Choroid plexus epithelial cell (primary cell): ENCODE results near the gene CEP85L.

Experiments used
- DNase-seq: peaks from one replicate; pipeline ENCODE4 v3.0.0-alpha.2; 2010; ENCODE audit warnings: low read depth
- H3K4me3 ChIP-seq: 2 replicates; pipeline ENCODE4 v1.5.1; 2011; ENCODE audit warnings: low read depth, mild to moderate bottlenecking, control low read depth, low read length, moderate library complexity
- CTCF ChIP-seq: conservative IDR thresholded peaks from 2 replicates; pipeline ENCODE4 v1.5.1; 2011; ENCODE audit warnings: low read depth, mild to moderate bottlenecking, control low read depth, inconsistent platforms, low read length, moderate library complexity

The CEP85L gene

DNA sequence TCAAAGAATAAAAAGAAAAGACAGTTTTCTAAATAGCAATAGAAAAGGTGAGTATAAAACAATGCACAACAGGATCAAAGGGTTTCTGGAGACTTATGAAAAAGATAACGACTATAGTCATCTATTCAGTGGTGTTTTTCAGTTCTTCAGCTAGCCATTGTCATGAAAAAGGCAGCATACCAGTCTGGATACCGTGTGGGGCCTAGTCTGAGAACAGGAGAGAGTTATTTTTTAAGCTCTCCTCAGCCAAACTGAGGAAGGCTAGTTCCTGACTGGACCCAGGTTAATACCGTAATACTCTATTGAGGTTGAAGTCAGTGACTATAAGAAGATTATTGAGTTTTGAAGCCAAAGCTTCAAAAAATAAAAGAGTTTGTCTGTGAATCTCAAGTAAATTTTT is 53.8 kb downstream of the CEP85L start:
- no peak overlapping the region for H3K4me3 ChIP-seq
- no peak for DNase-seq
- no peak for TF ChIP-seq CTCF

DNA sequence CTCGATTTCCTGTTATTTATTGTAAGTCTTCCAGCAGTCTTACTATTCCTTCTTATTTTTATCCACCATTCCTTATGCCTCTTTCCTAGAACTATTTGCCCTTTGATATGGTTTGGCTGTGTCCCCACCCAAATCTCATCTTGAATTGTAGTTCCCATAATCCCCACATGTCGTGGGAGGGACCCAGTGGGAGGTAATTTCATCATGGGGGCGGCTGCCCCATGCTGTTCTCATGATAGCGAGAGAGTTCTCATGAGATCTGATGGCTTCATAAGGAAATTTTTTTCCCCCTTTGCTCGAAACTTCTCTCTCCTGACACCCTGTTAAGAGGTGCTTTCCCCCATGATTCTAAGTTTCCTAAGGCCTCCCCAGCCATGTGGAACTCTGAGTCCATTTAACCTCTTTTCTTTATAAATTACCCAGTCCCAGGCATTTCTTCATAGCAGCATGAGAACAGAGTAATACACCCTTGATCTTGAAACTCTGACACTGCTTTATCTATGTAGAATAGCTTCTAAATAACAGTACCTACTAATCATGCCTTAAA is 54.5 kb downstream of the CEP85L start:
- H3K4me3 ChIP-seq = no peak overlapping the region
- TF ChIP-seq CTCF = no peak
- no peak for DNase-seq

- H3K4me3 ChIP-seq = no peak overlapping the region
- DNase-seq = no peak
- no peak for TF ChIP-seq CTCF
Measured at GRCh38 chr6:118594877-118595276, 56.5 kb downstream of the CEP85L start.

GRCh38 chr6:118591897-118592296 is 59.5 kb downstream of the CEP85L start:
- no peak for TF ChIP-seq CTCF
- peak; percentile 33 for DNase-seq

DNA sequence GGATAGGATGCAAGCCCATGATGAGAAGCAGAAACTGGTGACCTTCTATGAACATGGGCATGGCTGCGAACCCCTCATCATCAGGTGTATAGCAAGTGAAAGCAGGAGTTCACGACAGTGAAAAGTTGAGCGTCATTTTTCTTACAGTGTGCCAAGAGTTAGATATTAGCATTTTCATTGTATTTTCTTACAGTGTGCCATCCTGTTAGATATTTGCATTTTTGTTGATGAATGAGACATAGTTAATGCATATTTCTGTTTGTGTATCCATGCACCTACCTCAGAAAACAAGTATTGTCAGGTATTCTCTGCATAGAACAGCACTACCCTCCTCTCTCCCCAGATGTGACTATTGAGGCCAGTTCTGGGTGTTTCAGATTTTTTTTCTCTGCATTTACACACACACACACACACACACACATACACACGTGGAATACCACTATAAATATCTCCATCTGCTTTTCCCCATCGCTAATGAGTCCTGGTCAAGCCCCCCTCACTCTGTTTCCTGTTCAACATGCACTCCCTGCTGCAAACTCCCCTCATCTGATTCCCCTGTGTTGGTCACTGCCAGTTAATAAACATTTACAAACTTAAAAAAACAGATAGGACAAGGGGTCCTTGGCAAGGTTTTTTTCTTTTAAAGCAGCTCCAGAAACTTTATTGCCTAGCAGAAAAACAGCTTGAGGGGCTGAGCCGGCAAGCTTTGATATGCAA is 61.6 kb downstream of the CEP85L start:
- no peak for DNase-seq
- no peak overlapping the region for H3K4me3 ChIP-seq
- TF ChIP-seq CTCF = no peak

More at GRCh38 chr6:118591897-118592296, 59.5 kb downstream of the CEP85L start:
- no peak overlapping the region for H3K4me3 ChIP-seq

DNA sequence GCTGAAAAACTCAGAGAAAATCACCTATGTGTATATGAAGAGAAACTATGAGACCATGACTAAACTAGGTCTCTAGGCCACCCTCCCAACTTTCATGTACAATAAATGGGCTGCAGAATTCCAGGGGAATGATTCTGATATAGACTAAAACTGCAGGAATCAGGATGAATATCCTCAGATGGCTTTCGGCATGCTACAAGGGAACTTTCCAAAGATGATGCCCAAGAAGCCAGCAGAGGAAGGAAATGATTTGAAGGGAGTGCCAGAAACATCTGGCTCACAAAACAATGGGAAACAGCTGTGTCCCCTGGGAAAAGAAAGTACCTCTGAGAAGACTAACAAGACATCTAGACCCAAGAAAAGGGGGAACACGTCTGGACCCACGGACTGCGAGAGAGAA is 62.2 kb downstream of the CEP85L start:
- no peak for DNase-seq
- no peak for TF ChIP-seq CTCF
- no peak overlapping the region for H3K4me3 ChIP-seq

GRCh38 chr6:118588626-118589025 is 62.8 kb downstream of the CEP85L start:
- peak; percentile 31 for DNase-seq
- H3K4me3 ChIP-seq = no peak overlapping the region
- no peak for TF ChIP-seq CTCF
